GM18858 (cell line): ENCODE results near the gene ARF4.
A peak's percentile ranks its signal among the peaks of the same experiment; 100 is the strongest.
"Not testable (repeated sequence)": the region's sequence is repeated elsewhere in the genome, so short reads cannot be mapped to it uniquely, and the experiment has no call there.

Experiments used
- ATAC-seq: cut with Tn5 transposase; IDR thresholded peaks from one replicate; pipeline ENCODE4 v1.9.1; 2021; ENCODE audit not compliant: unreplicated experiment

Gene ARF4

GRCh38 chr3:57597127-57597923 lies at the start of gene ARF4:
TSS of gene ARF4 (minus strand) at chr3:57597344. CDS start at chr3:57597140, 204 bp downstream.
- ATAC-seq = peak; percentile 90

GRCh38 chr3:57646723-57647122 lies 49.6 kb upstream of the ARF4 start:
- ATAC-seq = no peak

- ATAC-seq = no peak
Measured at GRCh38 chr3:57644740-57645139, 47.6 kb upstream of the ARF4 start.

GRCh38 chr3:57637391-57637790 lies 40.2 kb upstream of the ARF4 start:
- no peak for ATAC-seq

- not testable (repeated sequence) for ATAC-seq
Measured at GRCh38 chr3:57634259-57634658, 37.1 kb upstream of the ARF4 start.

- ATAC-seq = no peak
Measured at GRCh38 chr3:57627976-57628375, 30.8 kb upstream of the ARF4 start.

GRCh38 chr3:57624801-57625200 lies 27.7 kb upstream of the ARF4 start:
- no peak for ATAC-seq

GRCh38 chr3:57622362-57622761 lies 25.2 kb upstream of the ARF4 start:
- ATAC-seq = no peak

- ATAC-seq = no peak
Measured at GRCh38 chr3:57617739-57618138, 20.6 kb upstream of the ARF4 start.

GRCh38 chr3:57616233-57616632 lies 19.1 kb upstream of the ARF4 start:
- ATAC-seq = no peak

GRCh38 chr3:57611870-57612269 lies 14.7 kb upstream of the ARF4 start:
- not testable (repeated sequence) for ATAC-seq

GRCh38 chr3:57605683-57606082 lies 8.5 kb upstream of the ARF4 start:
- no peak for ATAC-seq

GRCh38 chr3:57604971-57605370 lies 7.8 kb upstream of the ARF4 start:
- ATAC-seq = no peak

- ATAC-seq = no peak
Measured at GRCh38 chr3:57600195-57600594, 3.1 kb upstream of the ARF4 start.

- no peak for ATAC-seq
Measured at GRCh38 chr3:57598765-57599360, 1.7 kb upstream of the ARF4 start.

GRCh38 chr3:57596495-57597126 lies 533 bp downstream of the ARF4 start:
- ATAC-seq = no peak

GRCh38 chr3:57594576-57594975 lies 2.6 kb downstream of the ARF4 start:
- no peak for ATAC-seq

- no peak for ATAC-seq
Measured at GRCh38 chr3:57594144-57594543, 3.0 kb downstream of the ARF4 start.

GRCh38 chr3:57592306-57592705 lies 4.8 kb downstream of the ARF4 start:
- no peak for ATAC-seq

- ATAC-seq = no peak
Measured at GRCh38 chr3:57587905-57588304, 9.2 kb downstream of the ARF4 start.

GRCh38 chr3:57586778-57587177 lies 10.4 kb downstream of the ARF4 start:
- ATAC-seq = no peak

GRCh38 chr3:57583544-57583943 lies 13.6 kb downstream of the ARF4 start:
- ATAC-seq = no peak
